Epithelial cell of esophagus (primary cell): ENCODE measurements around the gene STRIT1.

Experiments used
- DNase-seq: peaks from one replicate; pipeline ENCODE4 v3.0.0; 2010; ENCODE audit warnings: low read depth
- H3K4me3 ChIP-seq: 2 replicates; pipeline ENCODE4 v1.5.1; 2011; ENCODE audit warnings: mild to moderate bottlenecking, low read length, control low read depth
- CTCF ChIP-seq: IDR thresholded peaks from 2 replicates; pipeline ENCODE4 v1.5.1; 2011; ENCODE audit warnings: low read depth, mild to moderate bottlenecking, low read length, control low read depth, inconsistent platforms; ENCODE audit not compliant: insufficient read depth; ENCODE audit errors: missing control alignments

STRIT1 gene

GRCh38 chr3:155332716-155333115 is 39.2 kb upstream of the STRIT1 start:
- H3K4me3 ChIP-seq = no peak overlapping the region
- no peak for DNase-seq
- TF ChIP-seq CTCF = no peak

GRCh38 chr3:155331078-155331477 is 37.6 kb upstream of the STRIT1 start:
- no peak for TF ChIP-seq CTCF
- no peak overlapping the region for H3K4me3 ChIP-seq
- DNase-seq = no peak

- DNase-seq = no peak
- H3K4me3 ChIP-seq = no peak overlapping the region
- TF ChIP-seq CTCF = no peak
These were observed 36.9 kb upstream of the STRIT1 start for GRCh38 chr3:155330370-155330769.

- DNase-seq = no peak
- no peak overlapping the region for H3K4me3 ChIP-seq
- TF ChIP-seq CTCF = no peak
These were observed 36.1 kb upstream of the STRIT1 start for GRCh38 chr3:155329513-155330048.

GRCh38 chr3:155327871-155328270 is 34.4 kb upstream of the STRIT1 start:
- H3K4me3 ChIP-seq = no peak overlapping the region
- no peak for TF ChIP-seq CTCF

GRCh38 chr3:155327430-155327829 is 33.9 kb upstream of the STRIT1 start:
- DNase-seq = no peak
- H3K4me3 ChIP-seq = no peak overlapping the region
- no peak for TF ChIP-seq CTCF

More at GRCh38 chr3:155327871-155328270, 34.4 kb upstream of the STRIT1 start:
- DNase-seq = no peak

- no peak for TF ChIP-seq CTCF
- no peak overlapping the region for H3K4me3 ChIP-seq
- no peak for DNase-seq
These were observed 33.4 kb upstream of the STRIT1 start for GRCh38 chr3:155326901-155327300.
